Ramos (cell line): ENCODE results near the gene FNIP2.
"Not testable (repeated sequence)": the region's sequence is repeated elsewhere in the genome, so short reads cannot be mapped to it uniquely, and the experiment has no call there.

Experiments
- in situ Hi-C: fragments of 300-500 bp; cut with MboI; formaldehyde crosslinking; loops from one replicate; pipeline ENCODE4 v1.14.3; 2022; ENCODE audit warnings: low sequenced_read_pairs; ENCODE audit not compliant: unreplicated experiment

Gene FNIP2

GRCh38 chr4:158895797-158896576 is 127.2 kb downstream of the FNIP2 start:
- in situ Hi-C loops = no loop called here

GRCh38 chr4:158896577-158897238 is 127.9 kb downstream of the FNIP2 start:
- in situ Hi-C loops = not testable (repeated sequence)

DNA sequence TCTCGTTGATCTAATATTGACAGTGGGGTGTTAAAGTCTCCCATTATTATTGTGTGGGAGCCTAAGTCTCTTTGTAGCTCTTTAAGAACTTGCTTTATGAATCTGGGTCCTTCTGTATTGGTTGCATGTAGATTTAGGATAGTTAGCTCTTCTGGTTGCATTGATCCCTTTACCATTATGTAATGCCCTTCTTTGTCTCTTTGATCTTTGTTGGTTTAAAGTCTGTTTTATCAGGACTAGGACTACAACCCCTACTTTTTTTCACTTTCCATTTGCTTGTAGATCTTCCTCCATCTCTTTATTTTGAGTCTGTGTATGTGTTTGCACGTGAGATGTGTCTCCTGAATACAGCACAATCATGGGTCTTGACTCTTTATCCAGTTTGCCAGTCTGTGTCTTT is 131.6 kb downstream of the FNIP2 start:
- in situ Hi-C loops = not testable (repeated sequence)

DNA sequence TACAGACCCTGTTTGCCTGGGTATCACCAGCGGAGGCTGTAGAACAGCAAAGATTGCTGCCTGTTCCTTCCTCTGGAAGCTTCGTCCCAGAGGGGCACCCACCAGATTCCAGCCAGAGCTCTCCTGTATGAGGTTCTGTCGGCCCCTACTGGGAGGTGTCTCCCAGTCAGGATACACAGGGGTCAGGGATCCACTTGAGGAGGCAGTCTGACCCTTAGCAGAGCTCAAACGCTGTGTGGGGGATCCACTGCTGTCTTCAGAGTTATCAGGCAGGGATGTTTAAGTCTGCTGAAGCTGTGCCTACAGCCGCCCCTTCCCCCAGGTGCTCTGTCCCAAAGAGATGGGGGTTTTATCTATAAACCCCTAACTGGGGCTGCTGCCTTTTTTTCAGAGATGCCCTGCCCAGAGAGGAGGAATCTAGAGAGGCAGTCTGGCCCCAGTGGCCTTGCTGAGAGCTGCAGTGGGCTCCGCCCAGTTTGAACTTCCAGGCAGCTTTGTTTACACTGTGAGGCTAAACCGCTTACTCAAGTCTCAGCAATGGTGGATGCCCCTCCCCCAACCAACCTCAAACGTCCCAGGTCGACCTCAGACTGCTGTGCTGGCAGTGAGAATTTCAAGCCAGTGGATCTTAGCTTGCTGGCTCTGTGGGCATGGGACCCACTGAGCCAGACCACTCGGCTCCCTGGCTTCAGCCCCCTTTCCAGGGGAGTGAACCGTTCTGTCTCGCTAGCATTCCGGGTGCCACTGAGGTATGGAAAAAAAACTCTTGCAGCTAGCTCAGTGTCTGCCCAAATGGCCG is 133.7 kb downstream of the FNIP2 start:
- in situ Hi-C loops = not testable (repeated sequence)

- in situ Hi-C loops = no loop called here
Measured at GRCh38 chr4:158903079-158903456, 134.2 kb downstream of the FNIP2 start.

GRCh38 chr4:158903472-158904043 is 134.7 kb downstream of the FNIP2 start:
- in situ Hi-C loops = no loop called here

DNA sequence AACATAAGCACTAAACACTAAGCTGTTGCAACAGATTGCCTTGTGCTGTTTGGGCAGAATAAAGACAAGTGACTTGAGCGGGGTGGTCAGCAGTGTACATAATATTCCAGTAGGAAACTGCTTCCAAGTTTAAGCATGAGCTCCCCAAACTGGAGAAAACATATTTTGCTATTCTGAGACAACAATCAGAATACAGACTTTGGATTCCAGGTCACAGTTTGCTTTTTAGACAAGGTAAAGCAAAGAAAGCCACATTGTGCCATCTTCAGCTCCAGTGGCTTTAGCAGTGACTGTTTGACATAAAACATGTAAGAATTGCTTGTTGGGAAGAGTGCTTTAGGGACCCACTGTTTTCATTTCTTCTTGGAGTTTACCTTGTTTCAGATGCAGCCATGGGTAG is 136.0 kb downstream of the FNIP2 start:
- in situ Hi-C loops = no loop called here

- in situ Hi-C loops = no loop called here
Measured at GRCh38 chr4:158906073-158906472, 137.2 kb downstream of the FNIP2 start.

- in situ Hi-C loops = no loop called here
Measured at GRCh38 chr4:158912390-158912789, 143.6 kb downstream of the FNIP2 start.

DNA sequence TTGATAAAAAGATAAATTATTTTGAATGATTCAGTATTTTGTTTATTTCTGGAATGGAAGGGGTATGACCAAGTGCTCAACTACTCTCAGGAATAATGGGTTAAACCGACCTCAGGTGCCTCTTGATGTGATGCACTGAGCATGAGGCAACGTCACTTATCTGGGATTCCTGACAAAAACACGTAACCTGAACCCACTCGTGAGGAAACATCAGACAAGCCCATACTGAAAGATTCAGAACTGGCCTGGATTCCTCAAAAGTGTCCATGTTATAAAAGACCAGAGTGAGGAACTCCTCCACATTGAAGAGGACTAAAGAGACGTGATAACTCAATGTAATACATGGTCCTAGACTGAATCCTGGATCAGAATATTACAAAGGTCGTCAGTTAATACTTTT is 144.0 kb downstream of the FNIP2 start:
- in situ Hi-C loops = no loop called here

DNA sequence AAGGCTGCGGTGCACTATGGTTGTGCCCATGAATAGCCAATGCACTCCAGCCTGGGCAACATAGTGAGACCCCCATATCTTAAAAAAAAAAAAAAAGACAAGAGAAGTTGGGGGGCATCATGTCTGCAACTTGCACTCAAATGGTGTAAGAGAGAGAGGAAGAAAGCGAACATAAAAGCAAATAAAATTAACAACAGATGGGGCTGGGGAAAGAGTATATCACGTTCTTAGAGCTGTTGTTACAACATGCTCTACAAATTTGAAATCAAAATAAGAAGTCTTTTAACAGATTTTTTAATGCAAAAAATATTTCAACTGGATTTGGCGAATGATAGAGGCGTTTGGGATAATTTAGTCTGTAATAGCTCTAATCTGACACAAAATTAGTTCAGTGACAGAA is 144.9 kb downstream of the FNIP2 start:
- in situ Hi-C loops = no loop called here

GRCh38 chr4:158914218-158914617 is 145.4 kb downstream of the FNIP2 start:
- in situ Hi-C loops = no loop called here

- in situ Hi-C loops = no loop called here
Measured at GRCh38 chr4:158915683-158916241, 146.9 kb downstream of the FNIP2 start.

DNA sequence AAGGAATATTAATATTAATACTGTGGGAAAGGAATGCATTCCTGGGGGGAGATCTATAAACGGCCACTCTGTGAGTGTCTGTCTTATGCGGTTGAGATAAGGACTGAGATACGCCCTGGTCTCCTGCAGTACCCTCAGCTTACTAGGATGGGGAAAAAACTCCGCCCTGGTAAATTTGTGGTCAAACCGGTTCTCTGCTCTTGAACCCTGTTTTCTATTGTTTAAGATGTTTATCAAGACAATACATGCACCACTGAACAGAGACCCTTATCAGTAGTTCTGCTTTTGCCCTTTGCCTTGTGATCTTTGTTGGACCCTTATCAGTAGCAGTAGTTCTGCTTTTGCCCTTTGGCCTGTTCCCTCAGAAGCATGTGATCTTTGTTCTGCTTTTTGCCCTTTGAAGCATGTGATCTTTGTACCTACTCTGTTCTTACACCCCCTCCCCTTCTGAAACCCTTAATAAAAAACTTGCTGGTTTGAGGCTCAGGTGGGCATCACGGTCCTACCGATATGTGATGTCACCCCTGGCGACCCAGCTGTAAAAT is 151.7 kb downstream of the FNIP2 start:
- in situ Hi-C loops = not testable (repeated sequence)

DNA sequence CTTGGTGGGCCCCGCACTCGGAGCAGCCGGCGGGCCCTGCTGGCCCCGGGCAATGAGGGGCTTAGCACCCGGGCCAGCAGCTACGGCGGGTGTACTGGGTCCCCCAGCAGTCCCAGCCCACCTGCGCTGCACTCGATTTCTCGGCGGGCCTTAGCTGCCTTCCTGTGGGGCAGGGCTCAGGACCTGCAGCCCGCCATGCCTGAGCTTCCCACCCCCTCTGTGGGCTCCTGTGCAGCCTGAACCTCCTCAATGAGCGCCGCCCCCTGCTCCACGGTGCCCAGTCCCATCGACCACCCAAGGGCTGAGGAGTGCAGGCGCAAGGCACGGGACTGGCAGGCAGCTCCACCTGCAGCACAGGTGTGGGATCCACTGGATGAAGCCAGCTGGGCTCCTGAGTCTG is 158.9 kb downstream of the FNIP2 start:
- in situ Hi-C loops = not testable (repeated sequence)

- in situ Hi-C loops = no loop called here
Measured at GRCh38 chr4:158929939-158930638, 161.3 kb downstream of the FNIP2 start.

DNA sequence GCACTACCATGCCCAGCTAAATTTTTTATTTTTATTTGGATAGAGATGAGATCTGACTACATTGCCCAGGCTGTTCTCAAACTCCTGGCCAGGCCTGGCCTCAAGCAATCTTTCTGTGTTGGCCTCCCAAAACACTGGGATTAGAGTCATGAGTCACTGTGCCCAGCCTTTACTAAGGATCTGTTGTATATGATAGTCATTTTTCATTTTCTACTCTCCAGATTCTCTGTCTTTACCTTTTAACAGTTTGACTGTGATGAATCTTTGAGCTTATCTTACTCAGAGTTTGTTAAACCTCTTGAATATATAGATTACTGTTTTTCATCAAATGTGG is 161.8 kb downstream of the FNIP2 start:
- in situ Hi-C loops = no loop called here

DNA sequence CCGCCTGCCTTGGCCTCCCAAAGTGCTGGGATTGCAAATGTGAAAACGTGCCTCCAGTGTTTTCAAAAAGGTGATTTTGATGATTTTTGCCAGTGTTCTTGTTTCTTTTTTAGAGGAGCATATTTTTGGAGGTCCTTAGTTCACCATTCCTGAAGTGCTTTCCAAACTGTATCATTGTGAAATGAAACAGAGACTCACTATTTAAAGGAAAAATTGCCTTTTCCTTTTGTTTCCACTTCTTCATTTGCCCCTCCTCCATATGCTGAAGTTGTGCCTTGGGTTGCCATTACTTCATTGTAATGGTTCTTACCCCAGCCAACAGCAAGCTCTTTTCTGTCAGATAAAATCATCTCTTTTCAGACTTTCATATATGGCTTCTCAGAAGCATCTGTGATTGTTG is 164.4 kb downstream of the FNIP2 start:
- in situ Hi-C loops = no loop called here

DNA sequence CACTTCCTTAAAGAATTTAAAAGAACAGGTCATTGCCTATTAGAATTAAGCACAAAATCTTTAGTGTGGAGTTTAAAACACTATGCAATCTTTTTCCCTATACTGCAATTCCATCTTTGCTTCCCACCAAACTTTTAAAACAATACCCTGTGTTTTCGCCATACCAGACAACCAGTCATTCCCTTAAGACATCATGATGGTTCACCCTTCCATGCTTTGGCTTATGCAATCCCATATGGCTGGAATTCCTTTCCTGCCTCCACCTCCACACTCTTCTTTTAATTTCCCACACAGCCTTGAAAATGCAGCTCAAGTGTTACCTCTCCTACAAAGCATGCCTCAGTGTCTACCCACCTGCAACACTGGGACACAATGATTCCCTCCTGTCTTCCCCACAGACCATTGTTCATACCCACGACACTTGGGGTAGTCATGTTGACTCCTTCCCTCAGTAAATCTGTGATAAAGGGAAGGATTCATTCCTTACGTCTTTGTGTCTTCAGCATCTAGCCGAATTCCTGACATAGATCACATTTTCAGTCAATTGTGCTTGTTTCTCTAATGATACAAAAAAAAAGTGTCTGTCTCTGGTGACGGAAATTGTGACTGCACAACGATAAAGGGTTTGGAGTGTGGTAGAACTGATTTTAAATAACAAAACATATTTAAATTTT is 166.3 kb downstream of the FNIP2 start:
- in situ Hi-C loops = no loop called here
